K562 (cell line): ENCODE results near the gene CHD2. TPM values are rescaled to one million over a fixed set of nuclear protein-coding genes. Genes with fewer than 3 reads are reported as not detected.

ENCODE experiments used
- CHD1 ChIP-seq: fragments of 200-600 bp; sonication (generic); IDR thresholded peaks from one replicate; pipeline ENCODE4 v1.6.1; 2012; ENCODE audit warnings: mild to moderate bottlenecking, moderate library complexity, low read length, inconsistent platforms
- CREBBP ChIP-seq: IDR thresholded peaks from one replicate; pipeline ENCODE4 v1.6.1; 2012; ENCODE audit warnings: low read depth, mild to moderate bottlenecking, control low read depth, inconsistent platforms, low read length
- CXXC5 ChIP-seq: fragments of 250-450 bp; sonication (Bioruptor Pico); IDR thresholded peaks from 2 replicates; pipeline ENCODE4 v1.8.0; 2022; ENCODE audit warnings: inconsistent platforms, mild to moderate bottlenecking, moderate library complexity
- ETV6 ChIP-seq, 3 experiments: fragments of 150-350 bp in 1 of 3; sonication (generic) in 1 of 3; formaldehyde crosslinking in 1 of 3; IDR thresholded peaks; 2 replicates each; pipeline versions ENCODE4 v1.6.1 to v1.8.0; 2014 to 2022; ENCODE audit warnings: borderline replicate concordance in 2 of 3, low read depth in 2 of 3, antibody characterized with exemption in 1 of 3, low read length in 1 of 3, mild to moderate bottlenecking in 1 of 3, missing genetic modification reagents in 1 of 3
- HIVEP1 ChIP-seq: fragments of 250-450 bp; sonication (Bioruptor Pico); IDR thresholded peaks from 2 replicates; pipeline ENCODE4 v1.4.0; 2020; ENCODE audit warnings: mild to moderate bottlenecking
- PURB ChIP-seq: sonication (generic); formaldehyde crosslinking; IDR thresholded peaks from 2 replicates; pipeline ENCODE4 v1.9.0; 2021; ENCODE audit warnings: low read depth, mild to moderate bottlenecking, missing genetic modification reagents
- RBM25 ChIP-seq: fragments of 200-400 bp; formaldehyde crosslinking; IDR thresholded peaks from 2 replicates; pipeline ENCODE4 v1.6.1; 2018; ENCODE audit warnings: low read length, low read depth, moderate library complexity; ENCODE audit not compliant: severe bottlenecking
- SUPT5H ChIP-seq: fragments of 450-650 bp; IDR thresholded peaks from 2 replicates; pipeline ENCODE4 v1.6.1; 2016
- ZNF121 ChIP-seq: sonication (generic); formaldehyde crosslinking; conservative IDR thresholded peaks from 2 replicates; pipeline ENCODE4 v1.8.0; 2022; ENCODE audit warnings: missing genetic modification reagents
- ZZZ3 ChIP-seq: fragments of 450-650 bp; IDR thresholded peaks from 2 replicates; pipeline ENCODE4 v1.6.1; 2016; ENCODE audit warnings: antibody characterized with exemption, mild to moderate bottlenecking, moderate library complexity
- polyA plus RNA-seq, 8 experiments: library from polyadenylated mRNA; depleted of rRNA in 4 of 8; stranded (reverse) in 5 of 8; unstranded in 3 of 8; fragments of >200 nt; fragmentation: Nextera tagmentation in 2 of 8; fragmentation: Illumina TruSeq in 1 of 8; extraction: Ambion mirVana in 2 of 8; extraction: Trizol in 1 of 8; gene quantifications; 2 replicates each; pipeline versions ENCODE4 v1.2.1 to v1.2.3, GENCODE V29; 2011 to 2014; ENCODE audit warnings: inconsistent platforms in 1 of 8, missing spikeins in 1 of 8
- total RNA-seq, 7 experiments: library from RNA; depleted of rRNA in 6 of 7; stranded (reverse); fragments of >200 nt in 6 of 7; fragmentation: Illumina TruSeq in 2 of 7; extraction: Trizol in 2 of 7; gene quantifications; 2 replicates each; pipeline versions ENCODE4 v1.2.1 to v1.2.3, GENCODE V29; 2011 to 2021; ENCODE audit warnings: low replicate concordance in 1 of 7
- TF ChIP-seq, protein P1 (sequence below), 2 experiments: fragments of 450-650 bp; IDR thresholded peaks; 2 replicates each; pipeline ENCODE4 v1.6.1; 2016
- TF ChIP-seq, protein P2 (sequence below): sonication (generic); formaldehyde crosslinking; IDR thresholded peaks from 2 replicates; pipeline ENCODE4 v1.5.0; 2020; ENCODE audit warnings: missing genetic modification reagents

CHD2 gene
- total and polyA plus RNA-seq, 9 of the 15 experiments (the other 6 are each of a cell fraction or from before 2014, with no cell fraction given): 38.9 to 70.8 (median 56.2) TPM

DNA sequence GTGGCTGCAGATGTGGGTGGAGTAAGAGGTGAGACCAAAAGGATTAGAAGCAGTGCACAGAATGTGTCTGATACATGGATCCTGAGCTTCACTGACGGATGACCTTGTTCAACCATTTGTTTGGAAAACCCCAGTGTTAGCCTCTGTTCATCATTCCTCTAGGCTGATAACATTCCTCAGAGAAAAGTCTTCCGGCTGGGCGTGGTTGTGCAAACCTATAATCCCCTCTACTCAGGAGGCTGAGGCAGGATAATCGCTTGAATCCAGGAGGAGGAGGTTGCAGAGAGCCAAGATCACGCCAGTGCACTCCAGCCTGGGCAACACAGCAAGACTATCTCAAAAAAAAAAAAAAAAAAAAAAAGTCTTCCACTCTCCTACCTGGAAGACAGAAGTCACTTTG, 23.1 kb upstream of the CHD2 start (continued):
- TF ChIP-seq ZZZ3: no peak
- no peak for TF ChIP-seq SUPT5H
- peak; percentile 47 for TF ChIP-seq ZNF121 (CRISPR knock-in tag)
- no peak for TF ChIP-seq PURB (CRISPR knock-in tag)
- no peak for TF ChIP-seq ETV6 (IDR thresholded peaks at IDR 0.05; ENCODE audit: borderline replicate concordance in 1 of 2, low read depth in 2 of 2, low read length in 1 of 2)
- TF ChIP-seq ETV6 (CRISPR knock-in tag; IDR thresholded peaks at IDR 0.05; ENCODE audit: borderline replicate concordance): no peak
- TF ChIP-seq, protein P1, sequence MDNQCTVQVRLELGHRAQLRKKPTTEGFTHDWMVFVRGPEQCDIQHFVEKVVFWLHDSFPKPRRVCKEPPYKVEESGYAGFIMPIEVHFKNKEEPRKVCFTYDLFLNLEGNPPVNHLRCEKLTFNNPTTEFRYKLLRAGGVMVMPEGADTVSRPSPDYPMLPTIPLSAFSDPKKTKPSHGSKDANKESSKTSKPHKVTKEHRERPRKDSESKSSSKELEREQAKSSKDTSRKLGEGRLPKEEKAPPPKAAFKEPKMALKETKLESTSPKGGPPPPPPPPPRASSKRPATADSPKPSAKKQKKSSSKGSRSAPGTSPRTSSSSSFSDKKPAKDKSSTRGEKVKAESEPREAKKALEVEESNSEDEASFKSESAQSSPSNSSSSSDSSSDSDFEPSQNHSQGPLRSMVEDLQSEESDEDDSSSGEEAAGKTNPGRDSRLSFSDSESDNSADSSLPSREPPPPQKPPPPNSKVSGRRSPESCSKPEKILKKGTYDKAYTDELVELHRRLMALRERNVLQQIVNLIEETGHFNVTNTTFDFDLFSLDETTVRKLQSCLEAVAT (IDR thresholded peaks at IDR 0.05): no peak
- no peak for TF ChIP-seq CHD1
- TF ChIP-seq CREBBP: no peak
- TF ChIP-seq CXXC5 (CRISPR knock-in tag): 0 out of 2 replicates have a peak, but pooled peaks have one; percentile 9
- no peak for TF ChIP-seq HIVEP1 (CRISPR knock-in tag)
- TF ChIP-seq, protein P2, sequence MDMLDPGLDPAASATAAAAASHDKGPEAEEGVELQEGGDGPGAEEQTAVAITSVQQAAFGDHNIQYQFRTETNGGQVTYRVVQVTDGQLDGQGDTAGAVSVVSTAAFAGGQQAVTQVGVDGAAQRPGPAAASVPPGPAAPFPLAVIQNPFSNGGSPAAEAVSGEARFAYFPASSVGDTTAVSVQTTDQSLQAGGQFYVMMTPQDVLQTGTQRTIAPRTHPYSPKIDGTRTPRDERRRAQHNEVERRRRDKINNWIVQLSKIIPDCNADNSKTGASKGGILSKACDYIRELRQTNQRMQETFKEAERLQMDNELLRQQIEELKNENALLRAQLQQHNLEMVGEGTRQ (CRISPR knock-in tag): no peak
- TF ChIP-seq RBM25: no peak
